Measurements from ENCODE around the gene SPSB4.

GRCh38 chr3:141100531-141101320, 49.6 kb downstream of the SPSB4 start:
- TF ChIP-seq TCF4 (CRISPR knock-in tag; IDR thresholded peaks at IDR 0.05; ENCODE audit: borderline replicate concordance) (no peak), PATZ1 (CRISPR knock-in tag; IDR thresholded peaks at IDR 0.05; ENCODE audit: borderline replicate concordance) (no peak), ARNTL (CRISPR knock-in tag; IDR thresholded peaks at IDR 0.05; ENCODE audit: borderline replicate concordance, low read depth) (no peak), ISL1 (CRISPR knock-in tag; IDR thresholded peaks at IDR 0.05) (no peak), CREB5 (CRISPR knock-in tag; IDR thresholded peaks at IDR 0.05; ENCODE audit: low read depth) (no peak), ZFP30 (CRISPR knock-in tag; IDR thresholded peaks at IDR 0.05) (no peak), RARB (CRISPR knock-in tag; IDR thresholded peaks at IDR 0.05) (no peak), POU6F1 (CRISPR knock-in tag; IDR thresholded peaks at IDR 0.05; ENCODE audit: borderline replicate concordance, low read depth) (no peak)
